NOMO-1 (cell line): ENCODE data around the gene CSNK2A2.

Experiments used
- DNase-seq, 2 experiments: peaks; one replicate each; lab custom pipeline; 2025; ENCODE audit not compliant: unreplicated experiment in 2 of 2; lab: John Stamatoyannopoulos, UW

Gene CSNK2A2

GRCh38 chr16:58198022-58198683 lies at the start of gene CSNK2A2:
TSS of gene CSNK2A2 (minus strand) at chr16:58198106. CDS start at chr16:58197736, 370 bp downstream.
- peak; percentile 54 to 62 for DNase-seq

GRCh38 chr16:58243528-58244004 lies 45.7 kb upstream of the CSNK2A2 start:
- no peak for DNase-seq

- no peak for DNase-seq
These were observed 38.9 kb upstream of the CSNK2A2 start for GRCh38 chr16:58236831-58237230.

GRCh38 chr16:58236231-58236690 lies 38.4 kb upstream of the CSNK2A2 start:
- DNase-seq: peak; percentile 27 to 38

GRCh38 chr16:58235663-58236062 lies 37.8 kb upstream of the CSNK2A2 start:
- DNase-seq: no peak

GRCh38 chr16:58234831-58235595 lies 37.1 kb upstream of the CSNK2A2 start:
- DNase-seq: no peak

GRCh38 chr16:58230259-58230658 lies 32.4 kb upstream of the CSNK2A2 start:
- no peak for DNase-seq

GRCh38 chr16:58226790-58227189 lies 28.9 kb upstream of the CSNK2A2 start:
- no peak for DNase-seq

GRCh38 chr16:58225965-58226602 lies 28.2 kb upstream of the CSNK2A2 start:
- no peak for DNase-seq

- DNase-seq: no peak
These were observed 24.8 kb upstream of the CSNK2A2 start for GRCh38 chr16:58222532-58223316.

GRCh38 chr16:58219432-58219831 lies 21.5 kb upstream of the CSNK2A2 start:
- DNase-seq: no peak

- DNase-seq: no peak
These were observed 20.9 kb upstream of the CSNK2A2 start for GRCh38 chr16:58218786-58219185.

- no peak for DNase-seq
These were observed 19.5 kb upstream of the CSNK2A2 start for GRCh38 chr16:58217311-58217925.

- no peak for DNase-seq
These were observed 15.1 kb upstream of the CSNK2A2 start for GRCh38 chr16:58212824-58213655.

- no peak for DNase-seq
These were observed 13.9 kb upstream of the CSNK2A2 start for GRCh38 chr16:58211846-58212245.

GRCh38 chr16:58211245-58211644 lies 13.3 kb upstream of the CSNK2A2 start:
- DNase-seq: no peak

GRCh38 chr16:58205276-58206036 lies 7.5 kb upstream of the CSNK2A2 start:
- no peak for DNase-seq

- no peak for DNase-seq
These were observed 3.3 kb upstream of the CSNK2A2 start for GRCh38 chr16:58201163-58201562.
